ENCODE results near the gene INO80E.

The INO80E gene

DNA sequence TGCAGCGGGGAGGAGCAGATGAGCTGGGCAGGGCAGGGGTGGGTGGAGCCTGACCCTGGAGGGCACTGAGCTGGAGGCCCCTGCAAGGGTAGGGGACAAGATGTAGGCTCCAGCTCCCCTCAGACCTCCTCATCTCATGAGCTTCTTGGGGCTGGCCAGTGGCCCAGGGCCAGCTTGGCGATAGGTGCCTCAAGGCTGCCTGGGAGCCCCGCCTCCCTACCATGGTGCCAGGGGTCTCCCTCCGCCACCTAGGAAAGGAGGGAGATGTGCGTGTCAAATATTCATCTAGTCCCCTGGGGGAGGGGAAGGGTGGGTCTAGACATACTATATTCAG is 4.5 kb upstream of the INO80E start:
- FAIRE-seq = no peak
- DNase-seq (ENCODE audit: insufficient read length, low spot score) = no peak

GRCh38 chr16:29992344-29992967 is 3.6 kb upstream of the INO80E start:
- DNase-seq (ENCODE audit: insufficient read length, low spot score) = no peak

GRCh38 chr16:29993191-29993902 is 2.7 kb upstream of the INO80E start:
- no peak for FAIRE-seq
- no peak for DNase-seq (ENCODE audit: insufficient read length, low spot score)

More at GRCh38 chr16:29992344-29992967, 3.6 kb upstream of the INO80E start:
- no peak for FAIRE-seq

DNA sequence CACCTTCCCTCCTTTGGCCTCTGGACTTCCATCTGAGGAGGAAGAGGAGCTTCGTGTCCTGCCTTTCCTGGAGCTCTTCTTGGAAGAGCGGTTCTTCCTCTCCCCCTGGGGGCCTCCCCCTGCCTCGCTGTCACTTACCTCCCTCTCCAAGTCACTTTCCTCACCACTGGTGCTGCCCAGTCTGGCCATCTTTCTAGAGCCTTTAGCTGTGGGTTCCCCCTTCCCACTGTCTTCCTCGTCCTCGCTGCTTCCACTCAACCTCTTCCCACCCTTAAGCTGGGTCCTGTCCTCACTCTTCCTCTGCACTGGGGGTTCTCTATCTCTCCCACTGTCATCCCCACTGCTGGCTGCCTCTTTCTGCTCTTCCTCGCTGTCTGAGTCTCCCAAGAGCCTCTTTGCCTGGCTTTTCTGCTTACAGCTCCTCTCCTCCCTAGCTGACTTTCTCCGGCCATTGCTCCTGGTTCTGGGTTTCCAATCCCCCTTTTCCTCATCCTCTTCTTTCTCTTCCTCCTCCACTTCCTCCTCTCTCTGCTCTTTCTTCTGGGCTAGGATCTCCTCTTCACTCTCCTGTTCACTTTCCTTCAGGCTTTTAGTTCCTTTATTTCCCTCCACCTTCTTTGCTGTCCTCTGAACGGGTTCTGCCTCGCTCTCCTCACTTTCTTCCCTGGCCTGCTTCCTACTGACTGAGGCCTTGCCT is 2.0 kb upstream of the INO80E start:
- no peak for DNase-seq (ENCODE audit: insufficient read length, low spot score)
- no peak for FAIRE-seq

- no peak for DNase-seq (ENCODE audit: insufficient read length, low spot score)
- FAIRE-seq = no peak
These were observed 1.3 kb upstream of the INO80E start for GRCh38 chr16:29994600-29995323.

GRCh38 chr16:29995324-29995910 is 624 bp upstream of the INO80E start, which contains the start of gene HIRIP3:
HIRIP3 (minus strand) TSS chr16:29995617; CDS start chr16:29995605, 12 bp downstream.
- DNase-seq (ENCODE audit: insufficient read length, low spot score) = peak; percentile 89

GRCh38 chr16:29996766-29997250 is 767 bp downstream of the INO80E start:
- FAIRE-seq (no peak), DNase-seq (ENCODE audit: insufficient read length, low spot score) (no peak)

More at GRCh38 chr16:29995324-29995910, 624 bp upstream of the INO80E start, which contains the start of gene HIRIP3:
- FAIRE-seq = no peak

GRCh38 chr16:29999605-30000004 is 3.6 kb downstream of the INO80E start:
- FAIRE-seq (no peak), DNase-seq (ENCODE audit: insufficient read length, low spot score) (no peak)

DNA sequence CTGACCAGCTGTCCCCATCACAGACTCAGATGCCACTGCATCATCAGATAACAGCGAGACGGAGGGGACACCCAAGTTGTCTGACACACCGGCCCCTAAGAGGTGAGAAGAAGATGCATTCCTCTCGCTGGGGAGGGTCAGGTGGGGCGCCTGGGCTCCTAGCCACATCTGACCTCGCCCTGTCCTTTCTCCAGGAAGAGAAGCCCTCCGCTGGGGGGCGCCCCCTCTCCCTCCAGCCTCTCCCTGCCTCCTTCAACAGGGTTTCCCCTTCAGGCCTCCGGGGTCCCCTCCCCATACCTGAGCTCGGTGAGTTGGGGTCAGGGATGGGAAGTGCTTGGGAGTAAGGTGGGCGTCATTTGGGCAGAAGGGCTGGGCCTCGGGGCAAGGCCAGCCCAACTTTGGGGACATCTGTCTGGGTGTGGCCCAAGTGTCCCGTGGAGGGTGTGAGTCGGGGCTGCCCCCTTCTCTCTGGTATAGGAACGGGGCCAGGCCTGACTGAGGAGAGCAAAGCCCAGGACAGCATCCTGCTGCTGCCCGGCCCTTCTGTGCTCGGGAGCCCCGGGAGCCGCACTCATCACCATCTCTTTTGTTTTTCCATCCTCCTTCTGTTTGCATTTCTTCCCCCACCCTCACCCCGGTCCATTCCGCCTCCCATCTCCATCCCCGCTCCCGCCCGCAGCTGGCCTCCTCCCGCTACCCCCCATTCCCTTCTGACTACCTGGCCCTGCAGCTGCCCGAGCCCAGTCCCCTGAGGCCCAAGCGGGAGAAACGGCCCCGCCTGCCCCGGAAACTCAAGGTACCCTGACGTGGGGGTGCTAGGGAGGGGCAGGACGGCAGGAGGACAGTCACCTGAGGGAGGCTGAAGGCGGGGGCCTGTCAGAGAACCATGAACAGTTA is 4.9 kb downstream of the INO80E start:
- no peak for DNase-seq (ENCODE audit: insufficient read length, low spot score)
- FAIRE-seq = no peak

DNA sequence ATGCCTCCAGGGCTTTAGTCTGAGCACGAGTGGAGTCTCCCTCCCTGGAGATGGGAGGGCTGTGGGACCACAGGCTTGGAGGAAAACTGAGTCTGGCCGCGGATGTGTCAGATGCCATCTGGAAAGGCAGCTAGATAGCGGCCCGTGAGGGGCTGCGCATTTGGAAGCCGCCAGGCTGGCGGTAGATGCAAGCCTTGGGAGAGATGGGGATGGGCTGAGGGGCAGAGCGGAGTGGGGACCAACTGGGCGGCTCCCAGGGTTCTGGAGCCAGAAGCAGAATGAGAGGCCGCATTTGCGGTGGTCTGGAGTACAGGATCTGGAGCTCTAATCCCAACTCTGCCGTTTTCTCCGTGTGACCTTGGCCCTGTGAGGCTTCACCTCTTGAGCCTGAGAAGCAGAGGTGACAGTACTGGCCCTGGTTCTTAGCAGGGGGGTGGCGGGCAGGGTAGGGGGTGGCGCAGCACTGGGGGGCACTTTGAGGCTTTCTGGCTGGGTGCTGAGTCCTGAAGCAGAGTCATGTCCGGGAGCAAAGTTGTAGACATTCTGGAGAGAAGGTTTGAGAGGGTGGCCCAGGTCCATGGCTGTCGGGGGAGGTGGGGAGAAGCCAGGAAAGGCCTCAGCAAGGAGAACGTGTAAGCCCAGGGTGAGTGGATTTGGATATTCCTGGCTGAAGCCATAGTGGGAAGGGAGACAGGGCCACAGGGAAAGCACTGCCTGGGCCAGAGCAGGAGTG is 6.7 kb downstream of the INO80E start:
- DNase-seq (ENCODE audit: insufficient read length, low spot score) = no peak
- no peak for FAIRE-seq

- DNase-seq (ENCODE audit: insufficient read length, low spot score) (no peak), FAIRE-seq (no peak)
These were observed 7.8 kb downstream of the INO80E start for GRCh38 chr16:30003670-30004423.

DNA sequence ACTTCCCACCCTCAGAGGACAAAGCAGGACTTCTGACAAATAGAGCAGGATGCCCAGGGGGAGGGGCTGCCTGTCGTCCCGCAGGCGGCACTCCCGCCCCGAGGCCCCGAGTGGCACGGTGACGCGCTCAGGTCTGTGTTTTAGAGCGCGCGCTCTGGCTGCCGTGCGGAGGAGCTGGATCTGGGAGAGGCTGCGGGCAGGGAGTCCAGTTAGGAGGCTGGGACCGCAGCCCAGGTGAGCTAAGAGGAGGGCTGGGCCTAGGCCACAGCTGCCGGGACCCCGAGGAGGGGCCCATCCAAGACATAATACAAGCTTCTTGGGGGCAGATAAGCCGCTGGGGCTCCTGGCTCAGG is 8.4 kb downstream of the INO80E start:
- no peak for DNase-seq (ENCODE audit: insufficient read length, low spot score)
- no peak for FAIRE-seq

DNA sequence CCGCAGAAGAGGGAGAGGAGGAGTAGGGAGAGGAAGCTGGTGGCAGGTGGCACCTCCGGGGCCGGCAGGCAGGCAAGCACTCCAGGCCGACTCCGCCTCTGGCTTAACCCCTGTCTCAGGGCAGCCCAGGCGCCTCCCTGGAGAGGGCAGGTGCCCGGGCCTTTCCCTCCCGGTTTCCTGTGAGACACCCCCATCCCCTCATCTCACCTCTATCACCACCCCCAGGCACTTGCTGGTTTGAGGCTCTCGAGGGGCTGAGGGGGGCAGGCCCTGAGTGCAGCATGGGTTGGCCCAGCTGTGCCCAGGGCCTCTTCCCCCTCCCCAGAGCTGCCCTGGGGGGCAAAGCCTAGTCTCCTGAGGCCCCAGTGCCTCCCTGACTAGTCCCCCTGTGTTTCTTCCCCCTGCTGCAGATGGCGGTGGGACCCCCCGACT is 8.8 kb downstream of the INO80E start:
- FAIRE-seq (no peak), DNase-seq (ENCODE audit: insufficient read length, low spot score) (no peak)

GRCh38 chr16:30005341-30006094 is 9.5 kb downstream of the INO80E start:
- peak; percentile 64 for DNase-seq (ENCODE audit: insufficient read length, low spot score)
- no peak for FAIRE-seq

DNA sequence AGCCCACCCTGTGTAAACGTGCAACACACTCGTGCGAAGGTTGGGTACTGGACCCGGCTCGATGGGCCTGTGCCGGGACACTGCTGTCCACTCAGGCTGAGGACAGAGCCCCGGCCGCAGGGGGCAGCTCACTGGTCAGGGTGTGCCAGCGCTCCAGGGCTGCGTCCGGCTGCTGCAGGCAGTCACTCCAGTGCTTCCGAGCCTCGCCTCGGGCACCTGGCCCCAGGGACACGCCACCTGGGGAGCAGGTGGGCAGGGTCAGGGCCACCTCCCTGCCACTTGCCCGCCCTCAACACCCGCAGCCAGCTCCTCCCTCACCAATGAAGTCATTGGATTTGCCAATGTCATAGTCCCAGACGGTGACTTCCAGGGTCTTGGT is 10.0 kb downstream of the INO80E start:
- no peak for FAIRE-seq

GRCh38 chr16:30006659-30007377 is 10.8 kb downstream of the INO80E start:
- DNase-seq (ENCODE audit: insufficient read length, low spot score) (no peak), FAIRE-seq (no peak)

More for the DNA sequence above, 10.0 kb downstream of the INO80E start:
- DNase-seq (ENCODE audit: insufficient read length, low spot score) = no peak

GRCh38 chr16:30007378-30007895 is 11.4 kb downstream of the INO80E start:
- FAIRE-seq (no peak), DNase-seq (ENCODE audit: insufficient read length, low spot score) (no peak)
